GM12878 (cell line): Measurements from ENCODE around the gene RNF175. TPM values are rescaled to one million over a fixed set of nuclear protein-coding genes. Genes with fewer than 3 reads are reported as not detected.

ENCODE experiments used
- ATAC-seq: fragments of 200-7000 bp; cut with Tn5 transposase; 3 replicates; pipeline ENCODE4 v1.9.1; 2020; ENCODE audit warnings: mild to moderate bottlenecking, moderate library complexity
- BruUV-seq: library from RNA; stranded (reverse); fragments of 400-500 nt; replicated peaks from 2 replicates; lab custom pipeline; 2021; lab: Mats Ljungman, UMichigan
- CTCF ChIA-PET: fragments of 300-600 bp; sonication (Branson Sonifier 250); formaldehyde crosslinking; extraction: SDS; loops from one replicate; lab custom pipeline; 2021; ENCODE audit warnings: inconsistent platforms; lab: Yijun Ruan, JAX
- POLR2A ChIA-PET: fragments of 350-600 bp; formaldehyde crosslinking; extraction: SDS; loops from one replicate; lab custom pipeline; 2021; ENCODE audit warnings: inconsistent platforms; lab: Charles Lee
- RAD21 ChIA-PET: fragments of 300-600 bp; sonication (Branson Sonifier 250); formaldehyde crosslinking; loops from one replicate; lab custom pipeline; 2023; ENCODE audit warnings: antibody characterized with exemption; ENCODE audit not compliant: unreplicated experiment; lab: Charles Lee
- SMC1A ChIA-PET: fragments of 300-600 bp; sonication (Branson Sonifier 250); formaldehyde crosslinking; loops from one replicate; lab custom pipeline; 2023; ENCODE audit not compliant: unreplicated experiment, uncharacterized antibody; lab: Charles Lee
- DNase-seq: peaks from one replicate; pipeline ENCODE4 v3.0.0-alpha.2; 2011; ENCODE audit warnings: low read depth, low spot score
- FAIRE-seq: peaks from 3 replicates; lab custom pipeline; 2011; peaks lifted over from hg19 to GRCh38; lab: Jason Lieb, UNC
- H2AFZ ChIP-seq: 2 replicates; pipeline ENCODE4 v1.6.0; 2011; ENCODE audit warnings: low read depth, low read length, control low read depth; ENCODE audit not compliant: control insufficient read depth
- H3K27ac ChIP-seq: 2 replicates; pipeline ENCODE4 v1.5.1; 2011; ENCODE audit warnings: control low read depth; ENCODE audit not compliant: control insufficient read depth, insufficient read depth
- H3K27me3 ChIP-seq, 2 experiments: replicated peaks in 1 of 2; 2 replicates each; pipeline versions ENCODE4 v1.6.0 to v1.6.1; 2011; ENCODE audit warnings: low read length in 1 of 2; ENCODE audit not compliant: control insufficient read depth in 2 of 2, insufficient read depth in 2 of 2
- H3K36me3 ChIP-seq, 2 experiments: 2 replicates each; pipeline ENCODE4 v1.5.1; 2011; ENCODE audit warnings: low read length in 1 of 2; ENCODE audit not compliant: control insufficient read depth in 2 of 2, insufficient read depth in 2 of 2
- H3K4me1 ChIP-seq: 2 replicates; pipeline ENCODE4 v1.6.1; 2011; ENCODE audit warnings: mild to moderate bottlenecking, low read length, moderate library complexity, mixed read lengths; ENCODE audit not compliant: control insufficient read depth, insufficient read depth
- H3K4me2 ChIP-seq: 2 replicates; pipeline ENCODE4 v1.6.0; 2011; ENCODE audit warnings: control low read depth; ENCODE audit not compliant: control insufficient read depth, insufficient read depth
- H3K4me3 ChIP-seq: fragments of 200-600 bp; sonication (generic); 2 replicates; pipeline ENCODE4 v1.5.1; 2016
- H3K79me2 ChIP-seq: 2 replicates; pipeline ENCODE4 v1.6.0; 2011; ENCODE audit warnings: low read length; ENCODE audit not compliant: control insufficient read depth, insufficient read depth
- H3K9ac ChIP-seq: 2 replicates; pipeline ENCODE4 v1.8.0; 2011; ENCODE audit warnings: low read length, control low read depth, mixed read lengths; ENCODE audit not compliant: control insufficient read depth, insufficient read depth
- H3K9me3 ChIP-seq: replicated peaks from 3 replicates; pipeline ENCODE4 v1.5.1; 2011; ENCODE audit warnings: mild to moderate bottlenecking, low read length; ENCODE audit not compliant: control insufficient read depth, insufficient read depth
- H4K20me1 ChIP-seq: 2 replicates; pipeline ENCODE4 v1.6.0; 2011; ENCODE audit not compliant: control insufficient read depth, insufficient read depth
- ESRRA ChIP-seq: IDR thresholded peaks from 2 replicates; pipeline ENCODE4 v1.6.1; 2012; ENCODE audit warnings: mild to moderate bottlenecking, low read length, improper control_type of control experiment
- ETV6 ChIP-seq, 2 experiments: fragments of 450-650 bp in 1 of 2; IDR thresholded peaks in 1 of 2; conservative IDR thresholded peaks in 1 of 2; 2 replicates each; pipeline ENCODE4 v1.6.1; 2014; ENCODE audit warnings: antibody characterized with exemption in 1 of 2, borderline replicate concordance in 1 of 2, low read depth in 1 of 2, mild to moderate bottlenecking in 1 of 2, moderate library complexity in 1 of 2
- NKRF ChIP-seq: fragments of 450-650 bp; conservative IDR thresholded peaks from 2 replicates; pipeline ENCODE4 v1.6.1; 2017; ENCODE audit warnings: mild to moderate bottlenecking, moderate library complexity
- SMAD1 ChIP-seq: fragments of 450-650 bp; IDR thresholded peaks from 2 replicates; pipeline ENCODE4 v1.6.1; 2018; ENCODE audit warnings: mild to moderate bottlenecking, low read depth; ENCODE audit not compliant: partially characterized antibody
- ZBED1 ChIP-seq: IDR thresholded peaks from 2 replicates; pipeline ENCODE4 v1.6.1; 2016; ENCODE audit warnings: borderline replicate concordance
- WGBS: methylation state at CpG from one replicate; pipeline ENCODE4 v1.1.6; 2016; ENCODE audit warnings: low lambda C conversion rate; ENCODE audit not compliant: insufficient replicate concordance, insufficient coverage; ENCODE audit errors: missing lambda C conversion rate; 5-methylcytosine and 5-hydroxymethylcytosine counted together
- in situ Hi-C: fragments of 300-500 bp; cut with MboI; formaldehyde crosslinking; loops from 9 replicates; pipeline ENCODE4 v1.14.3; 2018; ENCODE audit warnings: mixed read lengths
- intact Hi-C: fragments of 100-400 bp; cut with micrococcal nuclease; formaldehyde crosslinking; loops from one replicate; pipeline ENCODE4 v1.14.2; 2022; ENCODE audit not compliant: unreplicated experiment
- polyA plus RNA-seq, 11 experiments: library from polyadenylated mRNA; depleted of rRNA in 4 of 11; unstranded in 6 of 11; stranded (reverse) in 5 of 11; fragments of >200 nt; fragmentation: Nextera tagmentation in 4 of 11; fragmentation: Illumina TruSeq in 1 of 11; extraction: Ambion mirVana in 4 of 11; extraction: Trizol in 1 of 11; gene quantifications; 1 replicate in 1 of 11; 2 replicates in 10 of 11; pipeline versions ENCODE4 v1.2.1 to v1.2.3, GENCODE V29; 2011 to 2016; ENCODE audit warnings: inconsistent platforms in 2 of 11, missing spikeins in 2 of 11, low read depth in 1 of 11
- total RNA-seq, 4 experiments: library from RNA; depleted of rRNA in 3 of 4; stranded (reverse); fragments of >200 nt in 3 of 4; fragmentation: Illumina TruSeq in 1 of 4; extraction: Trizol in 1 of 4; gene quantifications; 2 replicates each; pipeline versions ENCODE4 v1.2.1 to v1.2.3, GENCODE V29; 2013 to 2021

The RNF175 gene
- total and polyA plus RNA-seq, 10 of the 15 experiments (the other 5 are each of a cell fraction or from before 2014, with no cell fraction given), result not detected

GRCh38 chr4:153729895-153730294, 29.9 kb downstream of the RNF175 start:
- Histone ChIP-seq H3K4me3 (no peak overlapping the region), H3K9ac (no peak overlapping the region), H4K20me1 (no peaks in the 10 kb centered on the region), H3K4me1 (peaks cover 12% of the 10 kb centered on the region; the same call in 1 of the 2 replicates), H3K9me3 (no peaks in the 10 kb centered on the region), H3K79me2 (no peaks in the 10 kb centered on the region), H3K4me2 (no peak overlapping the region), H3K27ac (no peak overlapping the region), H2AFZ (no peak overlapping the region), H3K27me3 (no peaks in the 10 kb centered on the region), H3K36me3 (no peaks in the 10 kb centered on the region)
- ChIA-PET CTCF (no interaction called here), SMC1A (interaction anchor here (1.0 kb wide), 1 partner anchor 13 kb away, joined by 5 read pairs; no protein-coding TSS in a partner anchor), POLR2A (no interaction called here), RAD21 (interaction anchor here (0.6 kb wide), 1 partner anchor 300 kb away, joined by 3 read pairs; no protein-coding TSS in a partner anchor)
- ATAC-seq, result no peak
- FAIRE-seq, result no peak
- DNase-seq, result no peak
- intact Hi-C loops, result no loop called here
- in situ Hi-C loops, result no loop called here
- TF ChIP-seq ETV6 (conservative IDR thresholded peaks at IDR 0.05 in 1 of 2, IDR thresholded peaks at IDR 0.05 in 1 of 2; ENCODE audit: borderline replicate concordance in 1 of 2, low read depth in 1 of 2) (no peak), NKRF (no peak), SMAD1 (no peak), ESRRA (no peak), ZBED1 (no peak)
- 3% methylated on average over 2 of the region's 2 CpGs for WGBS
- no TSS peak for BruUV-seq
